HG02885 (cell line): Measurements from ENCODE around the gene HEXIM2.
A peak's percentile ranks its signal among the peaks of the same experiment; 100 is the strongest.

Experiments
- ATAC-seq: cut with Tn5 transposase; IDR thresholded peaks from one replicate; pipeline ENCODE4 v1.9.1; 2021; ENCODE audit warnings: mild to moderate bottlenecking; ENCODE audit not compliant: unreplicated experiment, poor library complexity

The HEXIM2 gene

DNA sequence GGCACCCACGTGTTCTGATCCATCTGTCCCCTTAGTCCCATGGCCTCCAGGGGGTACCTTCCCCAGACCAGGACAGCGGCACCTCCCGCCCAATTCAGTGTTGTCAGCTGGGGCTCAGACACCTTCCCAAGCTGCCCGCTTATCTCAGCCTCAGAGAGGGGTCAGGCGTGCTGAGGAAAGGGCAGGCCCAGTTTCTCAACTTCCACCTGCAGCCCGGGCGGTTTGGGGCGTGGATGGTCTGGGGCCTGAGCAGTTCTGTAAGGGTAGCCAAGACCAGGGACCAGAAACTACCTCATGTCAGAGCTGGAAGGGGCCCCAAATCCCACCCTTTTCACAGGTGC lies 34.5 kb upstream of the HEXIM2 start:
- no peak for ATAC-seq

DNA sequence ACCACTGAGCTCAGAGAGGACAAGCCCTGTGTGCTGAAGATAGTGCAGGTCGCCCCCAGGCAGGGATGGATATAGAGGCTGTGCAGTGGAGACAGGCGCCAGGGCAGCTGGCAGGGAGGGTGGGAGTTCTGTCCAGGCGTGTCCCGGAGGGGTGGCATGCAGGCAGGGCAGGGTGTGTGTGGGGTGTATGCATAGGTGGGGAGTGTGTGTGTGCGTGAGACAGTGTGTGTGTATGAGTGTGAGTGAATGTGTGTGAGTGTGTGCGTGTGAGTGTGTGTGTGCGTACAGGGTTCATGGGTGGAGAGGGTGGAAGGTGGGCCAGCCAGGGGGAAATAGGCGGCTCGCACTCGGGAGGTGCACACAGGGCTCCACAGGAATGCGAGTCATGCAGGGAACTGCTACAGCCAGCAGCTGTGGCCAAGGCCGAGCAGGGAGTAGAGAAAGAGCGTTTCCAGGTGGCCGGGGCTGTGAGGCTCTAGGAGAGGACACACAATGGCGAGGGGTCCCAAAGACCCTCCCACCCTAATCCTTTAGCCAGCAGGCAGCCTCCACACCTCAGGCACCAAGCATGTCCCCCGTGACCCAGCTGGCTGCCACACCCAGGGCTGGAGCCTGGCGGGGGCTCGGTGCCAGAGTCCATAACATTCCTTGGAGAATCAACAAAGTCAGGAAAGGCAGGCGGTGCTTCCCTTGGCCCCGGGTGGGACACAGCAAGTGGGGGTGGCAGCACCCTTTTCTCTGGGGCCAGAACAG lies 34.0 kb upstream of the HEXIM2 start:
- no peak for ATAC-seq

DNA sequence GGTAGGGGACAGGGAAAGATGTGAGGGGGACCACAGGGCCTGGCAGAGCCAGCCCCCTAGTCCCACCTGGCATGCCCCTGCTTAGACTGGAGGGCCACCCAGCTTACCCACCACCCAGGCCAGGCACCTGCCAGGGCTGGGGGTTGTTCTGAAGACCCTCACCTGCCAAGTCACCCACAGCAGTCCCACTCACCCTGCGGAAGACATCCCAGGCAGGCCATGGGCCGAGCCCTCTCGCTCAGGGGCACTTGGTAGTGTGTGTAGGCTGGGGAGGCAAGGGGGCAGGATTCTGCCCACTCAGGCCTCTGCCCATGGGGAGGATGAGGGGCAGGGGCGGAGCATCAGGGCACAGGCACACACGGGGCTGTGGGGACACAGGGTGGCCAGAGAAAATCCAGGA lies 33.3 kb upstream of the HEXIM2 start:
- no peak for ATAC-seq

DNA sequence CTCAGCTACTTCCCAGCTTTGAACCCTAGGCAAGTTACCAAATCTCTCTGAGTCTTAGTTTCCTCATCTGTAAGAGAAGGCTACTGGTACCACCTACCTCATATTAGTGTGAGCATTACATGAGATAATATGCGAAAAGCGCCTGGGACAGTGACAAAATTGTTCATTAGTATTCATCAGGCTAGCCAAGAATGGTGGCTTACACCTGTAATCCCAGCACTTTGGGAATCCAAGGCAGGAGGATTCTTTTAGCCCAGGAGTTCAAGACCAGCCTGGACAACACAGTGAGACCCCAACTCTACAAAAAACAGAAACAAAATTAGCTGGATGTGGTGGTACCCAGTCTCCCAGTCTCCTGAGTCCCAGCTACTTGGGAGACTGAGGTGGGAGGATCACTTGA lies 32.7 kb upstream of the HEXIM2 start:
- no peak for ATAC-seq

DNA sequence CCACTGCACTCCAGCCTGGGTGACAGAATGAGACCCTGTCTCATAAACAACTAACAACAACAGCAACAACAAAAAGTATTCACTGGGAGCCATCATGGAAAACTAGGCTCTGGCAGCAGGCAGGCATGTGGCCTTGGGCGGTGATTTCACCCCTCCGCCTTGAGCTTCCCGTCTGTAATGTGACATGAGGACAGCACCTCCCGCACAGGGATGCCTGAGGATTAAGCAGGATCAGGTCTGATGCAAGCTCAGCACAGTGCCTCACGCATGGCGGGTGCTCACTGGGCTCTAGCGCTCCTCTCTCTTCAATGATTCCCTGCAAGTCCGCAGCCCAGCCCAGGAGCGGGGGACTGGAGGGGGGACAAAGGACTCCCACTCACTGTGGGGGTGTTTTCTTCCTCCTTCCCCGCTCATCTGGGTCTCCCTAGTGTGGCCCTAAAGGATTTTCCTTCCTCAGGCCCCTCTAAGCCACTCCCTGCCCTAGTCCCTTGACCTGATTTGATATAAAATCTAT lies 32.2 kb upstream of the HEXIM2 start:
- ATAC-seq = no peak

DNA sequence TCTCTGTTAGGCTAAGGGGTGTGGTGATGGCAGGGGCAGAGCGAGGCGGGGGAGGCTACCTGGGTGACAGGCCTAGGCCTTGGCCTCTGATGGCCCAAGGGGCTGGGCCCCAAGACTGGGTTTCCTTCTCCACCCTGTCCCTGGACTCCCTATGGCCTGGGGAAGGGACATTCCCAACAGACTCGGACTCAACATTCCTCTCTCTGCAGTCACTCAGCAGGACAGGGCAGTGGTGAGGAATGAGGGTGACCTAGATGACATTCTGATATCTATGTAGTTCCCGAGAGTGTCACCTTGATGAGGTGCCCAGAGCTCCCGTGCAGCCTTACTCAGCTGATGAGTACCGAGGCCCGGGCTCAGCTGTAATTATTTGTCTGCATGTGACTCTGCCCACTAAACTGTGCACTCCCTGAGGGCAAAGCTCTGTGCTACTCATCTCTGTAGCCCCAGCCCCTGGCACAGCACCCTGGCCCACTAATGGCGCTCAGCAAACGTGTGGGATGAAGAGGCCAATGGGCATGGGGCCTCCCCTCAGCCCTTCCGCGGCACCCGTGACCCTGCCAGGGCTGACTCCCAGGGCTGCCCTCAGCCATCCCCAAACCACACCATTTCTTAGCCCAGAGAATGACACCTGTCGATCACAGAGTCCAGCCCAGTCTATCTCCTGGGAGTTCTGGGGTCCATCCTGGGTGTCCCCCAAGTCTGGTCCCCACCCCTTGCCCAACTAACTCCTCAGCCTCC lies 31.6 kb upstream of the HEXIM2 start:
- ATAC-seq = no peak

DNA sequence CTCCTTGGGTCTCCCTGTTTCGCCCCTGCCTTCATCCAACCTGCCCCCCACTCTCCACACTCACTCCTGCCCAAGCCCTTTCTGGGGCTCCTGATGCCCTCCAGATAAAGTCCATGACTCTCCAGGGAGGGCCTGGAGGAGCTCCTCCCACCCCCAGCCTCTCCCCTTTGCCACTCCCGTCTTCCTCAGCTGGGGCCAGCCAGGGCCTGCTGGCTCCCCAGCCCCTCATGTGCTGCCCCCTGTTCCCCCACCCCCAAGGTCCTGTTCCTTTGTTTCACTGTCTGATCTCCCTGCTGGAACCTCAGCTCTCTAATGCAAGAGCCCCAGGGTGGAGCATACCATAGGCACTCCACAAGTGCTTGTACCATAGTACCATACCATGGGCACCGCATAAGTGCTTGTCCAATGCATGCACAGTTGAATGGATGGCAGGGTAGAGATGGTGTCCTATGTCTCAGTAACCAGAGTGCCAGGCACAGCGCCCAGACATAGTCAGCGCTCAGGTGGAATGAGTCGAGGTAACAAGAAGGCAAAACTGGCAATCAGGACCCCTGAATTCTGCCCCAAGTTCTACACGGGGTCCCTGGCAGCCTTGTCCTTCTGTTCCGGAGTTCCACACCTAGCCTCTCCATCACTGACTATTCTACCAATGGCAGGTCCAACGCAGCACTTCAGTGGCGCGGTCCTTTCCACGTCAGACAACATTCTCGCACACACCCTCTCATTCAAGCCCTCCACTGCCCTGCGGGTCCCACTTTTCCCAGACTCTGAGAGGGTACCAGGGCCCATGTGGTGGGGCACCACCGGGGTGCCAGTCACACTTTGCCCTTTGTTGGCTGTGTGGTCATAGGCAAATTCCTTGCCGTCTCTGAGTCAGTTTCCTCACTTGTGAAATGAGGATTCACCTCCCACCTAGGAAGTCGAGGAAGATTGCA lies 30.7 kb upstream of the HEXIM2 start:
- no peak for ATAC-seq

DNA sequence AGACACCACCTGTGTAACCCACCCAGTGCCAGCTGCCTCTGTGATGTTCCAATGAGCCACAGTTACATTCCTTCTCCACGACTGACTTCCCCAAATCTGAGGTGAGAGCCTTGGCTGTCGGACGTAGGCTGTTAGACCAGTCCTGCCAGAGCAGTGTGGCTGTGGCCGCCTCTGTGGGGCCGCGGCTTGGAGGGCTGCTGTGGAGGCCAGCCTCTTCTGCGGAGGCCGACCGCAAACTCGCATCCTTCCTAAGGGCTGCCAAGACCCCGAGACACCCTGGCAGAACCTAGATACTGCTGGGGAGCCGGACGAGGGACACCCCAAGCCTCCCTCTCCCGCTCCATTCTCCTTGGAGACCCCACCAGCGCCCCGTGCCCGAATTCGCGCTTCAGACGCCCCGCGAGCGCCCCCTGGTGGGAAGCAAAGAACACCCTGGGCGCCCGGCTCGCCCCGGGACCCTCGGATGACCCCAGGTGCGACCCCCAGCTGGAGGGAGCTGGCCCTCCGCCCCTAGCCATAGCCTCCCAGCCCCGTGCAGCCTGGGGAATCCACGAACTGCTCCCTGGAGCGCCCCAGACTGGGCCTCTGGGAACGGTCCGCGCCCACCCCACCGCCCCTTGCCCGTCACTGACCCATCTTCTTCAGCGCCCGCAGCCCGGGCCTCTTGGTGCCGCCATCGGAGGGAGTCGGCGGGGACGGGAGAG lies 29.9 kb upstream of the HEXIM2 start:
- ATAC-seq = peak; percentile 1

DNA sequence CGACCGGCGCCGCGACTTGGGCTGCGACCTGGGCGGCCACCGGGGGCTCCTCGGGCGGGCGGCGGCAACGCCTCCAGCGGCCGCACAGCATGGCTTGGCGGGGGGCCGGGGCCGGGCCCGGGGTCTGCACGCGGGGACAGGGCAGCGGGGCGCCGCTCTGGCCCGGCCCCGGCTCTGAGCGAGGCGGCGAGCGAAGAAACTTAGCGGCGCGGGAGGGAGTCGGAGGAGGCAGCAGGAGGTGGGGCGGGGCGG lies 29.4 kb upstream of the HEXIM2 start, which contains the start of gene PLCD3:
Gene PLCD3, minus strand, starts transcription at position 196 of the 252 bp plus-strand sequence. Its CDS starts 105 bp downstream, at position 91.
- ATAC-seq = no peak

DNA sequence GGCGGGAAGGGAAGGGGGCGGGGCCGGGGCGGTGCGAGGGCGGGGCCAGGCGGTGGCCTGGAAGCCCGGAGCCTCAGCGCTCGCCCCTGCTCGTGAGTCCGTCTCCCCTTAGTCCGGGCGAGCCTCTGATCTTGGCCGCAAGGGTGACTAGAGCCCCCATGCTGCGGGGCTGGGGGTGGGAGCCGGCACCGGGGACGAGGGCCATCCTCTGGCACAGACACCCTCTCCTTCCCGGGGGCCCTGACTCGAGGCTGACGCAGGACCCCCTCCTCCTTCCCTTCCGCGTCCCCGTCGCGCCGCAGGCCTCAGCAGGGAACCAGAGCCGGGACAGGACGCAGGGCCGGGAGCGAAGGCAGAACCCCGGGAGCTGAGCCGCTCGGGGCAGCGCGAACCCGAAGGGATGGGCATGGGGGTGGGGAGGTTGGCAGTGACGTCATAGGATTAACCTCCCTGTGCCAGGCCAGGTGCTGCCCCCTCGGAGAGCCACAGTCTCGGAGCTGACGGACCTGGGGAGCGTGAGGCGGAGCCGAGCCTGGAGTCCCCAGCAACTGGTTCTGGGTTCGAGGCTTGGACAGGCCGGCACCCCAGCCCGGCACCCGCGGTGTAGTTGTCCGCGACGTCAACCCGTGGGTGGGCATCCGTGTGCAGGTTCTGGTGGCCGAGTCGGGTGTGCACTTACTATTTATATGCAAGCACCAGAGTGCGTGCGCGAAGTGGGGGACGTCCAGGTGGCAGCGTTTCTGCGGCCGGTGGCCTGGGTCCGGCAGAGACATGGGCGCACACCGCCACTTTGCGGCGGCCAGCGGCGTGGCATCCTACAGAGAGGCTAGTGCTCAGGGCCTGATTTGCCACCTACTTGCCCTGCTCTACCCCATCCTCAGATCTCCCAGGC lies 28.9 kb upstream of the HEXIM2 start:
- ATAC-seq = peak; percentile 43

DNA sequence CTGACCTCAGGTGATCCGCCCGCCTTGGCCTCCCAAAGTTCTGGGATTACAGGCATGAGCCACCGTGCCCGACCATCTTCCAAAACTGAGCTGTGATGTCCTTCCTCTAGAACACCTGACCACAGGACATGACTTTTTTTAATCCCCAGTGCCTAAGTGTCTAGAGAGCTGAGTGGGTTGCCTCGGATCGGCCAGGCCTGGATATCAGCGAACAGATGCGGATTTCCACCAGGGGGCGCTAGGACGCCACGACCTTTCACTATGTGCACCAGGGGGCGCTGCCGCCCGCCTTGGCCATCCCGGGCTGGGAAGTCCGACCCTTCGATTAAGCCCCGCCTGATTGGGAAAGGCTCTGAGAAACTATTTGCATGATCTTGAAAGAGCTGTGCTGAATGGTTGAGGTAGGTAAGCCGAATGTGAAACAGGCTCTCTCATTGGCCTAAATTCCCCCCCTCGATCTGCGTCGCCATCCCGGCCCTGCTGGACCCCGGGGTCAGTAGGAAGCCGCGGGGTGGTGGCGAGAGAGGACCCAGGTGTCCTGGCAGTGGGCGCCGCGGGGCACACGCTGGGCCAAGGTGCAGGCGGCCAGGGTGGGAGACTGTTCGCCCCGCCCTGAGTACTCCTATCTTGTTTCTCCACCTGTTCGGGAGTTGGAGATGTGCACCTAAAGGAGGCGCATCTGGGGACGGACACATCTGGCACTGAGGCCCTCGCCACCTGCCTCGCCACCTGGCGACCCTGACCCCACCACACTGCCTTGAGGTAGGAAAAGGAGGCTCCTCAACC lies 26.3 kb upstream of the HEXIM2 start, which contains the start of gene ACBD4:
Gene ACBD4, plus strand, starts transcription at position 496 of the 786 bp plus-strand sequence. CDS start 458 bp downstream, outside the sequence.
- peak; percentile 77 for ATAC-seq

DNA sequence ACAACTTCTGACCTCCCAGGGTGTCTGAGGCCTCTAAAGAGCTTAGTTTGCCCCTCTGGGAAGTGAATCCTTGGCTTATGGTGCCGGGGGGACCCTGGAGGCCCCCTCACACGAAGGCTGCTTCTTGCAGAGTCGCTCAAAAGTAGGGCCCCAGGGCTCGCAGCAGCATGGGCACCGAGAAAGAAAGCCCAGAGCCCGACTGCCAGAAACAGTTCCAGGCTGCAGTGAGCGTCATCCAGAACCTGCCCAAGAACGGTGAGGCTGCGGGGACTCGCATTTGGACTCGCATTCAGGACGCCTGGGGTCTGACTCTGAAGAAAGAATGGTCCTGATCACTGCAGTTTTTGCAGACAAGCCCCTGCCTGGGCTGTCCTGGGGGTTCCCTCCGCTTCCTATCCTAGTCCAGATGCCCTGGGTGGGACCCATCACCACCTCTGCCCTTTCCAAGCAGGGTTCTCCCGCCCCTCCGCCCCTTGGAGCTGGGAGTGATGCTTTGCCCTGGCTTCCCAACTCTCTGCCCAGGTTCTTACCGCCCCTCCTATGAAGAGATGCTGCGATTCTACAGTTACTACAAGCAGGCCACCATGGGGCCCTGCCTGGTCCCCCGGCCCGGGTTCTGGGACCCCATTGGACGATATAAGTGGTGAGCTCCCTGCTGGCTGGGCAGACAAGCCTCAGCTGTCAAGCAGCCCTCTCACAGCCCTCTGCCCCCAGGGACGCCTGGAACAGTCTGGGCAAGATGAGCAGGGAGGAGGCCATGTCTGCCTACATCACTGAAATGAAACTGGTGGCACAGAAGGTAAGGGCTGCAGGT lies 25.5 kb upstream of the HEXIM2 start:
- no peak for ATAC-seq

DNA sequence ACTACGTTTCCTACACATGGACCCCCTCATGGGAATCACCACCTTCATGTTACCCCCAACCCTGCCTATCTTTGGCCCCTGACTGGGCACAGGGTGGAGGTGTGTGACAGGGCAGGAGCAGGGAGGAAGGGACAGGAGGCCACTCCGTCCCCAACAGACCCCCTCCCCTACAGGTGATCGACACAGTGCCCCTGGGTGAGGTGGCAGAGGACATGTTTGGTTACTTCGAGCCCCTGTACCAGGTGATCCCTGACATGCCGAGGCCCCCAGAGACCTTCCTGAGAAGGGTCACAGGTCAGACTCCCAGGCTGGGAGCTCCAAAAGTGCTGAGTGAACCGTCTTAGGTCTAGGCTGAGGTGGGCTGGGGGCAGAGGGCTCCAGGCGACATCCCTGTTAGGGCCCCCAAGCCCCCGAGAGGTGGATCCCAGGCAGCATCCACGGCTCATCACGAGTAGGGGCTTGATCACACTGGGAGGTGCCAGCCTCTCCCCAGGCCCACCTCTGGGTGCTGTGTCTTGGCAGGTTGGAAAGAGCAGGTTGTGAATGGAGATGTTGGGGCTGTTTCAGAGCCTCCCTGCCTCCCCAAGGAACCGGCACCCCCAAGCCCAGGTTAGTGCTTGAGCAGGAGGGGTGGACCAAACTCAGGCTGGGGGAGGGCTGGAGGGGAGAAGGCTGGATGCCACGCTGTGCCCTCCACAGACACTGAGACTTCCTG lies 24.7 kb upstream of the HEXIM2 start:
- ATAC-seq = no peak

DNA sequence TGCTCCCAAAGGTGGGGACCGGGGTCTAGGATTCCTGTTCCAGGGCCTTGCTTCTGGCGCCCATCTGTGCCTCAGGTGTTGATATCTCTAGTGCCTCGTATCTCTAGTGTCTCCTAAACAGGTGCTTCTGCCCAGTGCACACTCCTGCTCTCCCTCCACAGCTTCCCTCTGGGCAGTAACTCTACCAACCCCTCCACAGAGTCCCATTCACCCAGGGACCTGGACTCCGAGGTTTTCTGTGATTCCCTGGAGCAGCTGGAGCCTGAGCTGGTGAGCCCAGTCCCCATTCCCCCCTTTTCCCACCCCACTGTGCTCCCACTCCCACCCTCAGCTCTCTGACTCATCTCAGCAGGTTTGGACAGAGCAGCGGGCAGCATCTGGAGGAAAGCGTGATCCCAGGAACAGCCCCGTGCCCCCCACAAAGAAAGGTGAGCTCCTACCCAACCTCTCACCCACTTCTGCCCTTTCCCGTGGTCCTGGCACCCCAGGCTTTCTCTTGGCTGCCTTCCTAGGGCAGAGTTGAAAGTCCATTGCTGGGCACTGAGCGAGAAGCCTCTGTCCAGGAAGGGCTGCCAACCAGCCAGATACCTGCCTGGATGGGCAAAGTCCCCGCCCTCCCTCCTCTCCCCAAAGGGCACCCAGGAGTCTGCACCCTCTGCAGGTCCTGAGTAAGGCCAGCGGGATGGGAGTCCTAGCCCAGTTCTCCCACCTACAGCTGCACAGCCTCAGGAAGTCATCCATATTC lies 23.9 kb upstream of the HEXIM2 start:
- ATAC-seq = no peak

DNA sequence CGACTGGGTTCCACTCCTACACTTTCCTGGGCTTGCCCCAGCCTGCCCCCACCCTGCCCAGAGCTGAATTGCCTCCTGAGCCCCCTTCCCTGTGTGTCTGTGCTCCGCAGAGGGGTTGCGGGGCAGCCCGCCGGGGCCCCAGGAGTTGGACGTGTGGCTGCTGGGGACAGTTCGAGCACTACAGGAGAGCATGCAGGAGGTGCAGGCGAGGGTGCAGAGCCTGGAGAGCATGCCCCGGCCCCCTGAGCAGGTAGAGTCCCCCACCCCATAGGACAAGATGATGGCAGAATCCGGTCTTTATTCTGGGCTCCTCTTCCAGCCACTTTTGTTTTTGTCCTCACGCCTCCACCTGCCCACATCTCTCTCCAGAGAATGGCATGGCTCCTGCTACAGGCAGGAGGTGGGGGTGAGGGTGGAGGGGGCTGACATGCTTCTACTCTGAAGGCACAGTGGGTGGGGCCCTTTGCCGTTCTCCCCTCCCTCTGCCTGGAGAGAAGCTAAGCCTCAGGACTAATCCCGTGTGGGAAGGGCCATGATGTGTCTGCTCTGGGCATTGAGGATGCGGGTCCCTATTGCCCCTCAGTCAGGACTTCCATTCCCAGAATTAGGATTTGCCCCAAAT lies 22.7 kb upstream of the HEXIM2 start:
- no peak for ATAC-seq

DNA sequence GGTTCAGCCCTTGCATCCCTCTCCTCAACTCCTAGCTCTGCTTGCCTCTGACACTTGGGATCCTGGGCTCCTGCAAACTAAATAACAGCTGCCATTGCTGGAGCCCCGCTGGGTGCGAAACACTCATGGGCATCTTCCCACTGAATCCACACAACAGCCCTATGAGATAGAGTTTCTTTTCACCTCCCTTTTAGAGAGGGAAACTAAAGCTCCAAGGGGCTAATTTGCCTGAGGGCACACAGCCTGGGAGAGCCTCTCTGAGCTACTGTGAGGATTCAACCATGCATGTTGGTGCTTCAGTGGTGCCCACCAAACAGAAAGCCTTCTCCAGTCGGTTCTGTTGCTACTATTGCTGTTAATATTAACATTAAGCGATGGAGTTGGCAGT lies 22.1 kb upstream of the HEXIM2 start:
- no peak for ATAC-seq
